ENCODE data around the gene TEX29.

GRCh38 chr13:111330066-111330610, 9.7 kb downstream of the TEX29 start:
- TF ChIP-seq CTCF (IDR thresholded peaks at IDR 0.05): no peak
- no peak for TF ChIP-seq POLR2A (IDR thresholded peaks at IDR 0.05)
